GM06990 (cell line): ENCODE data around the gene LMOD2.

Source experiments
- DNase-seq: peaks from one replicate; pipeline ENCODE4 v3.0.0-alpha.2; 2011; ENCODE audit not compliant: insufficient read length; ENCODE audit errors: extremely low read depth
- H3K27me3 ChIP-seq: replicated peaks from 2 replicates; pipeline ENCODE4 v1.6.0; 2011; ENCODE audit warnings: low read length; ENCODE audit not compliant: control insufficient read depth, insufficient read depth
- H3K36me3 ChIP-seq: 2 replicates; pipeline ENCODE4 v1.5.1; 2011; ENCODE audit warnings: low read length; ENCODE audit not compliant: control insufficient read depth, insufficient read depth
- H3K4me3 ChIP-seq: replicated peaks from 2 replicates; pipeline ENCODE4 v1.5.1; 2011; ENCODE audit warnings: low read depth, mild to moderate bottlenecking, control low read depth, low read length
- TF ChIP-seq, protein P1 (sequence below): IDR thresholded peaks from 2 replicates; pipeline ENCODE4 v1.5.1; 2011; ENCODE audit warnings: low read length, control low read depth, mild to moderate bottlenecking, inconsistent platforms; ENCODE audit not compliant: insufficient read depth, poor library complexity, severe bottlenecking

The LMOD2 gene

GRCh38 chr7:123710683-123711082 is 55.0 kb downstream of the LMOD2 start:
- Histone ChIP-seq H3K36me3 (peaks cover 1% of the 10 kb centered on the region; the same call in 1 of the 2 replicates), H3K4me3 (no peak overlapping the region), H3K27me3 (no peaks in the 10 kb centered on the region)
- TF ChIP-seq, protein P1, sequence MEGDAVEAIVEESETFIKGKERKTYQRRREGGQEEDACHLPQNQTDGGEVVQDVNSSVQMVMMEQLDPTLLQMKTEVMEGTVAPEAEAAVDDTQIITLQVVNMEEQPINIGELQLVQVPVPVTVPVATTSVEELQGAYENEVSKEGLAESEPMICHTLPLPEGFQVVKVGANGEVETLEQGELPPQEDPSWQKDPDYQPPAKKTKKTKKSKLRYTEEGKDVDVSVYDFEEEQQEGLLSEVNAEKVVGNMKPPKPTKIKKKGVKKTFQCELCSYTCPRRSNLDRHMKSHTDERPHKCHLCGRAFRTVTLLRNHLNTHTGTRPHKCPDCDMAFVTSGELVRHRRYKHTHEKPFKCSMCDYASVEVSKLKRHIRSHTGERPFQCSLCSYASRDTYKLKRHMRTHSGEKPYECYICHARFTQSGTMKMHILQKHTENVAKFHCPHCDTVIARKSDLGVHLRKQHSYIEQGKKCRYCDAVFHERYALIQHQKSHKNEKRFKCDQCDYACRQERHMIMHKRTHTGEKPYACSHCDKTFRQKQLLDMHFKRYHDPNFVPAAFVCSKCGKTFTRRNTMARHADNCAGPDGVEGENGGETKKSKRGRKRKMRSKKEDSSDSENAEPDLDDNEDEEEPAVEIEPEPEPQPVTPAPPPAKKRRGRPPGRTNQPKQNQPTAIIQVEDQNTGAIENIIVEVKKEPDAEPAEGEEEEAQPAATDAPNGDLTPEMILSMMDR = no peak
- DNase-seq = no peak

GRCh38 chr7:123711832-123712293 is 56.2 kb downstream of the LMOD2 start:
- no peak overlapping the region for H3K4me3 ChIP-seq
- peaks cover 1% of the 10 kb centered on the region; the same call in 1 of the 2 replicates for H3K36me3 ChIP-seq
- DNase-seq = no peak
- TF ChIP-seq, protein P1 = no peak
- H3K27me3 ChIP-seq = no peaks in the 10 kb centered on the region

GRCh38 chr7:123712619-123713018 is 57.0 kb downstream of the LMOD2 start:
- no peak overlapping the region for H3K4me3 ChIP-seq
- TF ChIP-seq, protein P1 = no peak
- H3K27me3 ChIP-seq = no peaks in the 10 kb centered on the region
- no peak for DNase-seq
- H3K36me3 ChIP-seq = peaks cover 1% of the 10 kb centered on the region; the same call in 1 of the 2 replicates
